Activated T-helper 9 cell treated with anti-CD3 and anti-CD28 coated beads, Interleukin-2, amount 50 U/mL, for 16 hours (primary cell): ENCODE measurements around the gene COA1.
"Not testable (repeated sequence)": the region's sequence is repeated elsewhere in the genome, so short reads cannot be mapped to it uniquely, and the experiment has no call there.

ENCODE experiments used
- DNase-seq: peaks from one replicate; pipeline ENCODE4 v3.0.0-alpha.2; 2020; ENCODE audit warnings: low read depth

The COA1 gene

DNA sequence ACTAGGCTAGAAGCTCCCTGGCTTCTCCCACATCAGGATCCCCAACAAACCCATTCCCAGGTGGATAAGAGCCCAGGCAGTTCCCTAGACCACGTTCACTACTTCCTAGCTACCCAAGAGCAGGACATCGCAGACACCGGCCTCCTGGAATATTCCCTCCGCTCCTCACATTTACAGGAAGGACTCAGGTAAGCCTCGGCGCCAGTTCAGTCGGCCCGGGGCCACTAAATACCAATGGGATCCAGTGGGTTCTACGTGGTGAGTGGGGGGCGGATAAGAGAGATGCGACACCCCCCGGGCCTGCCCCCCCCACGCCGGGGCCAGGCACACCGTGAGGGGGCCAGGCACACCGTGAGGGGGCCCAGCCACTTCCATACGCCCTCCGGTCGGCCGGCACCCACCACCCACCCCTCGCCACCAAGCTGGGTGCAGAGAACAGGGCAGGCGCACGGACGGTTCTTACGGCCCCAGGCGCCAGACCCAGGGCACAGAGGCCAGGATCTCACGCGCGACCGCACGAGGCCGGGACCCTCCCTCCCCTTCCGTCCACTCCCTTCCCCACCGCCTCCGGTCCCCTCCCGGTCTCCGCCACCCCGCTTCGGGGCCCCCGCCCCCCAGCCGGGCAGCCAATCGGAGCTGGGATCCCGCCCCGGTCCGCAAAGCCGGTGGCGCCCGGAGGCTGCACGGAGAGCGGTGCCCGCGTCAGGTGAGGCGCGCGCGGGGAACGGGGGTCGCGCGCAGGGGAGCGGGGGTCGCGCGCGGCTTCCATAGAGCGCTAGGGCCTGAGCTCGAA, 28.9 kb upstream of the COA1 start, which contains the start of gene BLVRA:
TSS of gene BLVRA (plus strand) at position 652 of the 793 bp plus-strand sequence. CDS start 12,479 bp downstream, outside the sequence.
- DNase-seq, result peak; percentile 58

DNA sequence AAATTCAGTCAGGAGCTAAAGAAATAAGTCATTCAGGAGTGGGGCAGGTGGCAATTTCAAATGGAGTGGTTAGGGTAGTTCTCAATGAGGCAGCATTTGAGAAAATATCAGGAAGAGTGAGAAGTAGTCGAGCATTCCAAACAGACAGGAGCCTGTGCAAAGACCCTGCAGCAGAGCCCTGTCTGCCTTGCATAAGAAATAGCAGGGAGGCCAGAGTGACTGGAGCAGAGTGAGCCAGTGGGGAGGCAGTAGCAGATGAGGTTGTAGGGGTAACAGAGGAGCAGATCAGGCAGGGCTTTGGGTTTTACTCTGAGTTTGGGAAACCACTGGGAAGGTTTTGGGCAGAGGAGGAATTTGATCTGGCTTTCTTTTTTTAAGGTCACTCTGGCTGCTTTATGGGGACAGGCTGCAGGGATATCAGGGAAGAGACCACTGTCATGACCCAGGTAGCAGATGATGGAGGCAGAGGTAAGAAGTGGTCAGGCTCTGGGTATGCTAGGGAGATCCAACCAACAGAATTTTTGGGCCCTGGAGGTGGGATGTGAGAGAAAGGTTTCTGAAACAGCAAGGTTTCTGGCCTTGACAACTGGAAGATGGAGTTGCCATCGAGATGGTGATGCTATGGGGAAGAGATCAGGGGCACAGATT, 27.9 kb upstream of the COA1 start:
- DNase-seq, result no peak

DNA sequence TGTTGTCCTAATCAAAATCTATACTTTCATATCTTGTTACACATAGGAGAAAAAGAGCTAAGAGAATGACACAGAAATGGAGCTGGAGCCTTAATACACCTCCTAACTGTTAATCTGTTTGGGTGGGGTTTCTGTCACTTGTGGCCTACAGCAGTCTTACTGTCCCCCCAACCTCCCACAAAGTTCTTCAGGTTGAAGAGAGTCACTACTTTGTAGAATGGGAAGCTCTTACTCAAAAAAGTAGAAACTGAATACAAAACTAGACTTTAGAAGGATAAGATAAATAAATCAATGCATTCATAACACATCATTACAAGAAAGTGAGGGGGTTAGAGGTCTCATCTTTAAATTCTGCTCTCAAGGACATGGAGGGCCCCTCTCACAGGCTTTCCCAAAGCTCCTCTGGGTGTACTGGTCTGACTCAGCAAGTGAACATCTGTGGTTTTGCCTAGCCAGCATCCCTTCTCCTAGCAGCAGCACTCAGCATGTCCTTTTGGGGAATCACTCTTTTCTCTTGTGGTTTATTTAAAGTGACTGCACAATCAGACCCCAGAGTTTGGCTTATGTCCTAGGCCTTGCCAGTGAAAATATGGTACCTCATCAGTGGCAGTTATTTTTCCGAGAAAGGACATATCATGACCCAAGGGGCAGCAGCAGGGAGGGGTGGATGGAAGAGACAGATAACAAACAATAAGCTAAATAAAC, 27.2 kb upstream of the COA1 start:
- DNase-seq, result no peak

DNA sequence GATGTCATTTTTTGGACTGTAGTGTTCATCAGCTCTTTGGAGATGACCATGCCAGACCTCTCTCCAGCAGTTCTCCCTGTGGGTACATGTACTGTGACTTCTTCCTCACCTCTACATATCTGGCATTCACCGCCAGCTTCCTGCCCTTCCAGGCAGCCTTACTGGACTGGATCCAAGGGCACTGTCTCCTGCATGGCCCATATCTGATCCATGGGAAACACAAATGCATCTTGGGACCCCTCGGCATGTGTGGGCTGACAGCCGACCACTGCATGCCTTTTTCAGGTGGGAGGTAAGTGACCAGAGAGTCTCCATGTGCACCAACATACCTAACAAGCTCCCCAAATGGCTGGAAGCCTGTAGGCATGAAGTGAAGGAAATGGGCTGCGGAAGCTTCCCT, 25.3 kb upstream of the COA1 start:
- no peak for DNase-seq

DNA sequence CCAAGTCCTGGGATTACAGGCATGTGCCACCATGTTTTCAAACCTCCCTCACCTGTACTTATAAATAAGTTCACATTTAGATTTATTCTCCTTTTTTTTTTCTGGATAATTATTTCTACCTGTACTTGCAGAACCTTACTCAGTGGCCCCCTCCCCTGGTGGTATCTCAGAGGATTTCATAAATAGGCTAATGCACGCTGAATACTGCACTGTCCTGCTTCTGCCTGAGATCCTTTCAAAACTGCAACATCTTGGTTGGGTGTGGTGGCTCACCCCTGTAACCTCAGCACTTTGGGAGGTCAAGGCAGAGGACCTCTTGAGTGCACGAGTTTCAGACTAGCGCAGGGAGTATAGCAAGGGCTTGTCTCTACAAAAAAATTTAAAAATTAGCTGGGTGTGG, 24.5 kb upstream of the COA1 start:
- no peak for DNase-seq

DNA sequence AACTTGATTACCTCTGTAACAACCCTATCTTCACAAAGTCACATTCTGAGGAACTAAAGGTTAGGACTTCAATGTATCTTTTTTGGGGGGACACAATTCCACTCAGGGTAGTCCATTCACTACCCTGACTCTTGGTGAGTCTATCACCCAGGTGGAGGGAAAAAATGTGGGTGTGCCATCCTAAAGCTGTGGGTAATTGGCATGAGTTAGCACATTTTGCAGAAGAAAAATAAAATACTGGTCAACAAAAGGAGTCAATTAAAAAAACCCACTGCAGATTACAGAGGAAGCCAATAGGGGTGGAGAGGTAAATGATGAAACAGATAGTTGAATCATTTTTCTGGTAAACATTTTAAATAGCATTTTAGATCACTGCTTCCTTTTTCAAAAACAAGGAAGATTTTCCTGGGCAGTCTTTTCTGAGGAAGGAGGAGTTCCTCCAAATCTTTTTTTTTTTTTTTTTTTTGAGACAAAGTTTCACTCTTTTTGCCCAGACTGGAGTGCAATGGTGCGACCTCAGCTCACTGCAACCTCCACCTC, 24.0 kb upstream of the COA1 start:
- DNase-seq, result no peak

DNA sequence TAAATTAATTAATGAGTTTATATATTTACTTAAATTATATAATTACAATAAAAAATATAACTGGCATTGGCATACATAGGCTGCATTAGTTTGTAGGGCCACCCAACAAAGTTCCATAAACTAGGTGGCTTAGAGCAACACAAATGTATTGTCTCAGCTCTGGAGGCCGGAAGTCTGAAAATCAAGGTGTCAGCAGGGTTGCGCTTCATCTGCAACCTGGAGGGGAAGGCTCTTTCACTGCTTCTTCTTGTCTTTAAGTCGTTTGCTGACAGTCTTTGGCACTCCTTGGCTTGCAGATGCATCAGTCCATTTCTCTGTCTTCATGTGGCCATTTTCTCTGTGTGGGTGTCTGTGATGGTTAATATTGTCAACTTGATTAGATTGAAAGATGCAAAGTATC, 23.1 kb upstream of the COA1 start:
- DNase-seq, result no peak

DNA sequence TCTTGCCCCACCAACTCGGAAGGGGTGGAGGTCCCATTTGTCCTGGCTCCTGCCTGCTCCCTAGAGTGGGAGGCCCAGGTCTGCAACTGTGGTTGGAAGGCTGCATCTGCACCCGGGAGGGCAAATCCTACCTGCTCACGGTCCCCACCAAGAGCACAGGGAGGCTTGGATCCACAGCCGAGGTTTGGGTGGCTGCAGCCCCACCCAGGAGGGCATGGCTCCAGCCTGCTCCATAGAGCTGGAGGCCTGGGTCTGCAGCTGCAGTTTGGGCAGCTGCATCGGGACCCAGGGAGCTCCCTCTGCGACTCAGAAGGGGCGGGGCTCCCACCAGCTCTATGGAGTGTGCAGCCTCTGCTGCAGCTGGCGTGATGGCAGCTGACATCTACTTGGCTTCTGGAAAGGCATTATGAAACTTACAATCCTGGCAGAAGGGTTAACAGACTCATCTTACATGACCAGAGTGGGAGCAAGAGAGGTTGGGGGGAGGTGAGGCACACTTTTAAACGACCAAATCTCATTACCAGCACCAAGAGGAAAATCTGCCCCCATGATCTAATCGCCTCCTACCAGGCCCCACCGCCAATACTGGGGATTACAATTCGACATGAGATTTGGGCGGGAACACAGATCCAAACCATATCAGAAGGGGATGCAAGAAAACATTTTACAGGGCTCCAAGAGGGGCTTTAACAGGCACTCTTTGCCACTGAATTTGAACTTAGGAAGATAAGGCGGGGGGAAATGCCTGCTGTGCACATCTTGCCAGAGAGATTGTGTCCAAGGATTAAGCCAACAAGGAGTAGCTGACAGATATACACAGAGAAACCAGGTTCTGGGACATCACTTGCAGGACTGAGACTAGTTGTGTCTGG, 20.9 kb upstream of the COA1 start:
- no peak for DNase-seq

DNA sequence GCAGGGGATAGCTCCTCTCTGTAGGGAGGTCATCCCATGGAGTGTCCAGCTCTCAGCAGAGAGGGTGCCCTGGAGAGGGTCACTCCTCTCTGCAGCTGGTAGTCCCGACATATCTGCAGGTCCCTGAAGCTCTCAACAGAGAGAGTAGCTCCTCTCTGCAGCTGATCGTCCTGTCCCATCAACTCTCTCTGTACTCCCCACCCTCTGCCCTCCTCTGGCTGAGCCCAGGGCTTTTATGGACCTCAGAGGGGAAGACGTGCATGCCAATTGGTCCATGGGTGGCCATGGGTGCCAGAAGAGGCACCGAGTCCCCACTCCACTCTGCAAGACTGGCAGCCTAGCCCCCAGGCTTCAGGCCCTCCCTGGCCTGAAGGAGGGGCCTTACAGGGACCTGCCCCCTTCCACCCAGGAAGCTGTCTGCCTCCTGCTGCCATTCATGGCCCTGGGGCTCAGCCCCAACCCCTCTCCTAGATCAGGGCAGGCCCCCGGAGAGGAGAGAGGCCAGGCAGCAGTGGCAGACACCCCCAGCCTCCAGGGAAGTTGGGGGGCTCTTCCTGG, 20.1 kb upstream of the COA1 start:
- no peak for DNase-seq

DNA sequence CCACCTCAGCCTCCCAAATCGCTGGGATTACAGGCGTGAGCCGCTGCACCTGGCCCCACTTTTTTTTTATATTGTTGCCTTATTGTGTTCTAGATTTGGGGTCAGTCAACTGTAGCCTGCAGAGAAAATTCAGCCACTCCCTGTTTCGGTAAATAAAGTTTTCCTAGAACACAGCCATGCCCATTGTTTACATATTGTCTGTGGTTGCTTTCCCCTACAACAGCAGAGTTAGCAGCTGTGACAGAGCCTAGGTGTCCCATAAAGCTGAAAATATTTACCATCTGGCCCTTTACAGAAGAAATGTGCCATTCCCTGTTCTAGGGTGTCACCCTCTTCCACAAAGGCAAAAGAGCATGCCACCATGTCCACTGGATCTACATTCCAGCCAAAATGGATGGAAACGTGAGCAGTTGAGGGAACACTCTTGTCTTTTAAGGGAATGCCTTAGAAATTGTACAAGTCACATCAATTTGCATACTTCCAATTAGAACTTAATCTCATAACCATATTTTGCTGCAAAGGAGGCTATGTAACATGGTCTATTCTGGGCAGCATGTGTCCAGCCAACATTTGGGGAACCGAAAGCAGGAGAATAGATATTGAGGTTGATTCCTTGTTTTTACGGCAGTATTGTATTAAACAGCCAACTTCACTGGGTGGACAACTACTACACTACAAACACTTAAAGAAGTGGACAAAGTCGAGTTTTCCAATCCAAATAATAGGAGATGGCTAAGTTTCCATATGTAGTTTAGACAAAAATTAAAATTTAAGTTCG, 18.2 kb upstream of the COA1 start:
- DNase-seq, result no peak

DNA sequence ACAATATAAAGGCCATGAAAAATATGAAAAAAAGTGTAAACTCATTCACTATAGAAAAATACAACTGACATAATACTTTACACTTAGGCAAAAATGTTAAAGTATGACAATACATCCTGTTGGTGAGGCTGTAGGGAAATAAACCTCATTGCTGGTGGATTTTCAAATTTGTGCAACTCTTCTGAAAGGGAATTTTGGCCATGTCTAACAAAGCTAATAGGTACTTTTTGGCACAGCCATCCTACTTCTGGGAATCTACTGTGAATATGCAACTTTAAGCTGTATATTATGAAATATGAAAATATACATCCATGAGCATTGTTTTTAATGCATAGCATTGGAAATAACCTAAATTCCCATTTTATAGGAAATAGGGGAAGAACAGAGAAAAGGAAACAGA, 13.4 kb upstream of the COA1 start:
- DNase-seq, result no peak

DNA sequence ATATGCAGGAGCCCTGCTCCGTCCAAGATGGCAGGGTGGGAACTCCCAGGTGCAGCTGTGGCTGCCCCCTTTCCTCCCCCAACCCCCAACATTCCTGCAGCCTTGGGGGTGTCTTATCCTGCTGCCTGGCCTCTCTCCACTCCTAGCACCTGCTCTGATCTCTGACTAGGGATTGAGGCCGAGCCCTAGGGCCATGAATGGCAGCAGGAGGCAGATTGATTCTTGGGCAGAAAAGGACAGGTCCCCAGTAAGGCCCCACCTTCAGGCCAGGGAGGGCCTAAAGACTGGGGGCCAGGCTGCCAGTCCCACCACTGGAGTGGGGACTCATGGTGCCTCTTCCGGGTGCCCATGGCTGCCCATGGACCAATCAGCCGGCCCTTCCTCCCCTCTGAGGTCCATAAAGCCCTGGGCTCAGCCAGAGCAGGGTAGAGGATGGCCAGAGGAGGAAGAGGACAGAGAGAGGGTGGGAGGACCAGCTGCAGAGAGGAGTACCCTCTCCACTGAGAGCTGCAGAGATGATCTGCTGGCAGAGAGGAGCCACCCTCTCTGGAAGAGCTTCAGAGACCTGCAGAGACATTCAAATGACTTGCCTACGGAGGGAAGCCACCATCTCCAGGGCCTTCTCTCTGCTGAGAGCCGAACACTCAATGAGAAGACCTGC, 8.3 kb upstream of the COA1 start:
- DNase-seq, result no peak

DNA sequence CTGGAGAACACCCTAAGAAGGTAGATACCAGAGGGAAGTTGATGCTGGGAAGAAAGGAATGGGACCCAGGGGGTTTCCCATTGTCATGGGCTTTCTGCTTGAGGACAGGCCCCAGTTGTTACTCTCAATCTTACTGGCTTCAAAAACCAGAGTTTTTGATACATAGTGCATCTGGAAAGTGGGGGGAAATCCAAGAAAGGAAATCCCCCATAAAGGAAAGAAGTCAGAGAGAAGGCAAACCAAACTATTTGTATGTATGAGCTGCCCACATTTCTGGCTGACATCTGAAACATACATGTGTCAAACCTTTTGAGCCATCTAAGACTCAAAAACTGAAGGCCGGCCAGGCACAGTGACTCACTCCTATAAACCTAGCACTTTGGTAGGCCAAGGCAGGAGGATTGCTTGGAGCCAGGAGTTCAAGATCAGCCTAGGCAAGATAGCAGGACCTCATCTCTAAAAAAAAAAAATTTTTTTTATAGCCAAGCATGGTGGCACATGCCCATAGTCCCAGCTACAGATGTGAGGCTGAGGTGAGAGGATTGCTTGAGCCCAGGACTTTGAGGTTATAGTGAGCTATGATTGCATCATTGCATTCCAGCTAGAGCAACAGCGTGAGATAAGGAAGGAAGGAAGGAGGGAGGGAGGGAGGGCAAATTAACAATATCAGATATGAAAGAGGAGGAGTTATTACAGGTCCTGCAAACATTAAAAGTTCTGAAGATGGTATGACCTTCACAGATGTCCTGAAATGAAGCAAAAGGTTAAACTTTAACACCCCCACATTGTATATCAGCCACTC, 6.7 kb upstream of the COA1 start:
- DNase-seq, result no peak

DNA sequence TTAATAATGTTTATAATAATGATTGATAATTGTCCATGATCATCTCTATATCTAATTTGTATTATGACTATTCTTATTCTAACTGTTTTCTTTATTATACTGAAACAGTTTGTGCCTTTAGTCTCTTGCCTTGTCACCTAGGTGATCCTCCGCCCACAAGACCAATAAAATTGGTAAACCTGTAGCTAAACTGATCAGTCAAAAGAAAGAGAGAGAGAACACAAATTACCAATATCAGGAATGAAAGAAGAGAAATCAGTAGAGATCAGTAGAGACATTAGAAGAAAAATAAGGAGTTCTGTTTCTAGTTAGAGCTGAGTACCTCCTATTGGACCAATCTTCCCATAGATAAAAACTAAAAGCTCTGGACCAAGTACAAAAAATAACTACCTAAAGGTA, 6.1 kb upstream of the COA1 start:
- DNase-seq, result no peak

DNA sequence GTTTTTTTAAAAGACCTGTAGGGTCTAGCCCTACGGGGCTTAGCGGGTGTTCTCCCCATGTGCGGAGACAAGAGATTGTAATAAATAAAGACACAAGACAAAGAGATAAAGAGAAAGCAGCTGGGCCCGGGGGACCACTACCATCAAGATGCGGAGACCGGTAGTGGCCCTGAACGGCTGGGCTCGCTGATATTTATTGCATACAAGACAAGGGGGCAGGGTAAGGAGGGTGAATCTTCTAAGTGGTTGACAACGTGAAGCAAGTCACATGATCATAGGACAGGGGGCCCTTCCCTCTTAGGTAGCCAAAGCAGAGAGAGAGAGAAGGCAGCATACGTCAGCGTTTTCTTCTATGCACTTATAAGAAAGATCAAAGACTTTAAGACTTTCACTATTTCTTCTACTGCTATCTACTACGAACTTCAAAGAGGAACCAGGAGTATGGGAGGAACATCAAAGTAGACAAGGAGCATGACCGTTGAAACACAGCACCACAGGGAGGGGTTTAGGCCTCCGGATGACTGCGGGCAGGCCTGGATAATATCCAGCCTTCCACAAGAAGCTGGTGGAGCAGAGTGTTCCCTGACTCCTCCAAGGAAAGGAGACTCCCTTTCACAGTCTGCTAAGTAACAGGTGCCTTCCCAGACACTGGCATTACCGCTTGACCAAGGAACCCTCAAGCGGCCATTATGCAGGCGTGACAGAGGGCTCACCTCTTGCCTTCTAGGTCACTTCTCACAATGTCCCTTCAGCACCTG, 5.4 kb upstream of the COA1 start:
- DNase-seq, result not testable (repeated sequence)

DNA sequence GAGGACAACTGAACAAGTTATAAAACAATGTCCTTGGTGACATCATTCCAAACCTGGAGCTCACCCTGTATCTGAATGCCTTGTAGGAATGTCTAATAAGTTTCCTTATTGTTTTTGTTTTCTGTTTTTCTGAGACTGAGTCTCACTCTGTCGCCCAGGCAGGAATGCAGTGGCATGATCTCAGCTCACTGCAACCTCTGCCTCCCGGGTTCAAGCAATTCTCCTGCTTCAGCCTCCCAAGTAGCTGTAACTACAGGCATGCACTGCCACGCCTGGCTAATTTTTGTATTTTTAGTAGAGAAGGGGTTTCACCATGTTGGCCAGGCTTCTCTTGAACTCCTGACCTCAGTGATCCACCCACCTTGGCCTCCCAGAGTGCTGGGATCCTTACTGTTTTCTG, 2.2 kb upstream of the COA1 start:
- not testable (repeated sequence) for DNase-seq

DNA sequence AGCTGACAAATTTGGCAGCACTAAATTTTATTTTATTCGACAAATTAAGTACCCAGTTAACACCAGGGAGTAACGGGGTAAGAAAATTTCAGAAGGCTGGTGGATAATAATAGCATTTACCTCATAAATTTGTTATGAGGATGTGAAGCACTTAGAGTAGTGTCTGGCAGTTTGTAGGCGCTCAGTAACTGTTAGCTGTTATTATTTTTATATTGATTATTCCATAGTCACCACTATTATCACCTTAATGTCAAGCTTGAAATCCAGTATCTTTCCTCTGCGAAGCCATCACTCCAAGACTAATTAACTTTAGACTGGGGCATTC, 563 bp upstream of the COA1 start:
- DNase-seq, result no peak

DNA sequence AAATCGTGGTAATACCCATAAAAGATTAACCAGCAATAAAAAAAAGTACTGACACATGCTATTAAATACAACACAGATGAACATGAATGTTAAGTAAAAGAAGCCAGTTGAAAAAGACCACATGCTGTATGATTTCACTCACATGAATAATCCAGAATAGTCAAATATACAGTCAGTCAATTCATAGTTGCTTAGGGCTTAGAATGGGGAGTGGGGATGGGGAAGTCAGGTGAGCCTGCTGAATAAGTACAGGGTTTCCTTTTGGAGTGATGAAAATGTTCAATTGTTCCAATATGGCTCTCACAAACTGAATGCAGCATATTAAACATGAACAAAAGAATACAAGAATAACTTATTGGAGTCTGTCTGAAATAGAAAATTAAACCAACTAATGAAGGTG, 1.8 kb downstream of the COA1 start:
- DNase-seq, result no peak

DNA sequence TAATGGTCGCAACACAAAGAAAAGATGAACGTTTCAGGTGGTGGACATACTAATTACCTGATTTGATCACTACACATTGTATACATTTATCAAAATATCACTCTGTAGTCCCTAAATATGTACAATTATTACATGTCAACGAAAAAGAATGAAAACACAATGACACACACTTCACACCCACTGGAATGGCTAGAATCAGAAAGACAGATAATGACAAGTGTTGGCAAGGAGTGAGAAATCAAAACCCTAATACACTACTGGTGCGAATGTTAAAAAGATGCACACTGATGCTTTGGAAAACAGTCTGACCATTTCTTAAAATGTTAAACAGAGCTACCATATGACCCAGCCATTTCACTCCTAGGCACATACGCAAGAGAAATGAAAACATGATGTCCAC, 2.3 kb downstream of the COA1 start:
- DNase-seq, result no peak
